ENCODE data around the gene NOA1.

Gene NOA1

DNA sequence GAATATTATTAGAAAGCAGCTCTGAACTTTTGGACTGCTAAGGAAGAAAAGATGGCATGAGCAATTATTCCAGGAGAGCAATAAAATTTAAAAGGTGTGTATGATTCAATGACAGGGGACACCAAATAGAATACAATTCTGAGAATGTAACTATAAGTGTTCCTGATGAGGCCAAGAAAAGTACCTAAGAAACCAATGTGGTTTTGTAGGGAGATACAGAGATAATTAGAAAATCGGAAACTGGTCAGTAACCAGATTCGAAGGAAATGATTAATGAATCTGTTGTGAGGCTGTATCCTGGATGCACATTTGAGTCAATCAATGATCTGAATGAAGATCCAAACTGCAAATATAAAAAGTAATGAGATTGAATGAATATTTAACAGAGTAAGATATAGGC is 6.0 kb downstream of the NOA1 start:
- Histone ChIP-seq H3K9me3 (ENCODE audit: insufficient read depth, low read length) (no peaks in the 10 kb centered on the region), H4K20me1 (ENCODE audit: low read depth, low read length) (no peaks in the 10 kb centered on the region), H3K4me3 (ENCODE audit: insufficient read depth, low read length, poor library complexity, severe bottlenecking) (no peak overlapping the region), H3F3A (ENCODE audit: insufficient read depth) (no peaks in the 10 kb centered on the region), H2AFZ (ENCODE audit: low read depth, low read length, severe bottlenecking) (no peak overlapping the region), H3K9me2 (replicated peaks; ENCODE audit: insufficient read depth, low read length) (no peaks in the 10 kb centered on the region), H3K27ac (ENCODE audit: low read depth, low read length) (no peak overlapping the region), H3K4me2 (ENCODE audit: low read depth, low read length, poor library complexity, severe bottlenecking) (no peak overlapping the region), H3K9ac (ENCODE audit: low read length) (no peak overlapping the region), H3K27me3 (ENCODE audit: low read length) (no peaks in the 10 kb centered on the region), H3K79me2 (ENCODE audit: insufficient read depth, low read length) (peaks cover 32% of the 10 kb centered on the region), H3K36me3 (ENCODE audit: low read length) (peaks cover 17% of the 10 kb centered on the region)
- no peak for TF ChIP-seq EZH2phosphoT487 (conservative IDR thresholded peaks at IDR 0.05; ENCODE audit: low read length)
- TF ChIP-seq, protein P1, sequence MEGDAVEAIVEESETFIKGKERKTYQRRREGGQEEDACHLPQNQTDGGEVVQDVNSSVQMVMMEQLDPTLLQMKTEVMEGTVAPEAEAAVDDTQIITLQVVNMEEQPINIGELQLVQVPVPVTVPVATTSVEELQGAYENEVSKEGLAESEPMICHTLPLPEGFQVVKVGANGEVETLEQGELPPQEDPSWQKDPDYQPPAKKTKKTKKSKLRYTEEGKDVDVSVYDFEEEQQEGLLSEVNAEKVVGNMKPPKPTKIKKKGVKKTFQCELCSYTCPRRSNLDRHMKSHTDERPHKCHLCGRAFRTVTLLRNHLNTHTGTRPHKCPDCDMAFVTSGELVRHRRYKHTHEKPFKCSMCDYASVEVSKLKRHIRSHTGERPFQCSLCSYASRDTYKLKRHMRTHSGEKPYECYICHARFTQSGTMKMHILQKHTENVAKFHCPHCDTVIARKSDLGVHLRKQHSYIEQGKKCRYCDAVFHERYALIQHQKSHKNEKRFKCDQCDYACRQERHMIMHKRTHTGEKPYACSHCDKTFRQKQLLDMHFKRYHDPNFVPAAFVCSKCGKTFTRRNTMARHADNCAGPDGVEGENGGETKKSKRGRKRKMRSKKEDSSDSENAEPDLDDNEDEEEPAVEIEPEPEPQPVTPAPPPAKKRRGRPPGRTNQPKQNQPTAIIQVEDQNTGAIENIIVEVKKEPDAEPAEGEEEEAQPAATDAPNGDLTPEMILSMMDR (IDR thresholded peaks at IDR 0.05; ENCODE audit: insufficient read depth, low read length, poor library complexity, severe bottlenecking): no peak

DNA sequence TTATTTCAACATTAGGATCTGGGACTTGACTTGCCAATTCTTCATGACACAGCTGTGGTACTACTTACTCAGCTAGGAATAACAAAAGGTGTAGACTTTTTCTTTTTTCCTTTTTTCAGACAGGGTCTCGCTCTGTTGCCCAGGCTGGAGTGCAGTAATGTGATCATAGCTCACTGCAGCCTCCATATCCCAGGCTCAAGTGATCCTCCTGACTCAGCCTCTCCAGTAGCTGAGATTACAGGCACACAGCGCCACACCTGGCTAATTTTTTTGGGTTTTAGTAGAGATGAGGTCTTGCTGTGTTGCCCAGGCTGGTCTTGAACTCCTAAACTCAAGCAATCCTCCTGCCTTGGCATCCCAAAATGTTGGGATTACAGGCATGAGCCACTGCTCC is 16.3 kb downstream of the NOA1 start:
- Histone ChIP-seq H3K27ac (ENCODE audit: low read depth, low read length) (no peak overlapping the region), H3K4me2 (ENCODE audit: low read depth, low read length, poor library complexity, severe bottlenecking) (no peak overlapping the region), H2AFZ (ENCODE audit: low read depth, low read length, severe bottlenecking) (no peak overlapping the region), H3K27me3 (ENCODE audit: low read length) (no peaks in the 10 kb centered on the region), H4K20me1 (ENCODE audit: low read depth, low read length) (no peaks in the 10 kb centered on the region), H3K9me2 (replicated peaks; ENCODE audit: insufficient read depth, low read length) (no peaks in the 10 kb centered on the region), H3K79me2 (ENCODE audit: insufficient read depth, low read length) (no peaks in the 10 kb centered on the region), H3K9ac (ENCODE audit: low read length) (no peak overlapping the region), H3F3A (ENCODE audit: insufficient read depth) (no peaks in the 10 kb centered on the region), H3K4me3 (ENCODE audit: insufficient read depth, low read length, poor library complexity, severe bottlenecking) (no peak overlapping the region), H3K9me3 (ENCODE audit: insufficient read depth, low read length) (no peaks in the 10 kb centered on the region), H3K36me3 (ENCODE audit: low read length) (no peaks in the 10 kb centered on the region)
- TF ChIP-seq, protein P1 (IDR thresholded peaks at IDR 0.05; ENCODE audit: insufficient read depth, low read length, poor library complexity, severe bottlenecking): no peak
- no peak for TF ChIP-seq EZH2phosphoT487 (conservative IDR thresholded peaks at IDR 0.05; ENCODE audit: low read length)

DNA sequence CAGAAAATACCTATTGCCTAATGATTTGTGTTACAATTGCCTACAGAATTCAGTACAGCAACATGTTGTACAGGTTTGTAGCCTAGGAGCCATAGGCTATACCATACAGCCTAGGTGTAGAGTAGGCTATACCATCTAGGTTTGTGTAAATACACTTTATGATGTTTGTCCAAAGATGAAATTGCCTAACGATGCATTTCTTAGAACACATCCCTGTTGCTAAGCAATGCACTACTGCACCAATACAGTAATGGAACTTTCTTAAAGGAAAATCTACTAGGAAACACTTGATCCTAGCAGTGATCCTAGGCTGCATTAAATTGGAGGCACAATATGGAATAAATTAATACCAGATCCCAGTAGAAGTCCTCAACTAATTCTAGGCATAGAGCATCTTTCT is 18.3 kb downstream of the NOA1 start:
- Histone ChIP-seq H3F3A (ENCODE audit: insufficient read depth) (no peaks in the 10 kb centered on the region), H3K27me3 (ENCODE audit: low read length) (no peaks in the 10 kb centered on the region), H3K27ac (ENCODE audit: low read depth, low read length) (no peak overlapping the region), H3K4me3 (ENCODE audit: insufficient read depth, low read length, poor library complexity, severe bottlenecking) (no peak overlapping the region), H3K4me2 (ENCODE audit: low read depth, low read length, poor library complexity, severe bottlenecking) (no peak overlapping the region), H2AFZ (ENCODE audit: low read depth, low read length, severe bottlenecking) (no peak overlapping the region), H4K20me1 (ENCODE audit: low read depth, low read length) (no peaks in the 10 kb centered on the region), H3K9ac (ENCODE audit: low read length) (no peak overlapping the region), H3K79me2 (ENCODE audit: insufficient read depth, low read length) (no peaks in the 10 kb centered on the region), H3K9me3 (ENCODE audit: insufficient read depth, low read length) (no peaks in the 10 kb centered on the region), H3K36me3 (ENCODE audit: low read length) (no peaks in the 10 kb centered on the region), H3K9me2 (replicated peaks; ENCODE audit: insufficient read depth, low read length) (no peaks in the 10 kb centered on the region)
- no peak for TF ChIP-seq EZH2phosphoT487 (conservative IDR thresholded peaks at IDR 0.05; ENCODE audit: low read length)
- TF ChIP-seq, protein P1 (IDR thresholded peaks at IDR 0.05; ENCODE audit: insufficient read depth, low read length, poor library complexity, severe bottlenecking): no peak
